T47D (cell line): ENCODE data around the gene KRT38.

Experiments used
- DNase-seq, 2 experiments: peaks; one replicate each; pipeline versions ENCODE4 v3.0.0 to v3.0.0-alpha.2; 2011 to 2012; ENCODE audit warnings: low read depth in 1 of 2, low spot score in 1 of 2
- JUND ChIP-seq: IDR thresholded peaks from 2 replicates; pipeline ENCODE4 v1.6.1; 2012; ENCODE audit warnings: low read depth
- in situ Hi-C: cut with HindIII; loops from 2 replicates; pipeline ENCODE4 v1.10.0; 2016; ENCODE audit warnings: low sequenced_read_pairs, low pct_unique_long_range_greater_than_20kb

The KRT38 gene

GRCh38 chr17:41394254-41394996 lies 46.4 kb downstream of the KRT38 start:
- TF ChIP-seq JUND = no peak
- no peak for DNase-seq
- in situ Hi-C loops = no loop called here

- DNase-seq = no peak
- TF ChIP-seq JUND = no peak
- in situ Hi-C loops = no loop called here
Observed at GRCh38 chr17:41393826-41394225, 47.0 kb downstream of the KRT38 start.

- no peak for TF ChIP-seq JUND
- DNase-seq = no peak
- in situ Hi-C loops = no loop called here
Observed at GRCh38 chr17:41393294-41393693, 47.5 kb downstream of the KRT38 start.

GRCh38 chr17:41392278-41392677 lies 48.5 kb downstream of the KRT38 start:
- in situ Hi-C loops = no loop called here
- TF ChIP-seq JUND = no peak
- DNase-seq = no peak

GRCh38 chr17:41391535-41391934 lies 49.2 kb downstream of the KRT38 start:
- in situ Hi-C loops = no loop called here
- no peak for TF ChIP-seq JUND
- DNase-seq = no peak

- DNase-seq = no peak
- TF ChIP-seq JUND = no peak
- in situ Hi-C loops = no loop called here
Observed at GRCh38 chr17:41390411-41390938, 50.3 kb downstream of the KRT38 start.

- TF ChIP-seq JUND = no peak
- in situ Hi-C loops = no loop called here
- DNase-seq = no peak
Observed at GRCh38 chr17:41387670-41388069, 53.1 kb downstream of the KRT38 start.

- in situ Hi-C loops = no loop called here
- TF ChIP-seq JUND = no peak
- DNase-seq = no peak
Observed at GRCh38 chr17:41386227-41386626, 54.6 kb downstream of the KRT38 start.
